Heart right ventricle (tissue), 16 donors: ENCODE results near the gene STARD6. TPM values are rescaled to one million over a fixed set of nuclear protein-coding genes. Genes with fewer than 3 reads are reported as not detected.

ENCODE experiments used
- ATAC-seq, 8 donors: fragments of 200-7000 bp; cut with Tn5 transposase; one replicate each; pipeline ENCODE4 v1.9.1; 2020; ENCODE audit warnings: mild to moderate bottlenecking in 8 of 8, moderate library complexity in 8 of 8, moderate number of reproducible peaks in 1 of 8
- DNase-seq, 2 donors: peaks; one replicate each; pipeline ENCODE4 v3.0.0-alpha.2; 2020
- H3K27ac ChIP-seq, 10 donors: fragments of 200-600 bp; sonication (generic) in 2 of 10; one replicate each; pipeline versions ENCODE4 v1.5.0 to v1.8.0; 2020 to 2022; ENCODE audit warnings: mild to moderate bottlenecking in 3 of 10
- H3K27me3 ChIP-seq, 7 donors: fragments of 200-600 bp; one replicate each; pipeline ENCODE4 v1.8.0; 2021 to 2022; ENCODE audit warnings: mild to moderate bottlenecking in 2 of 7
- H3K36me3 ChIP-seq, 9 donors: fragments of 200-600 bp; sonication (generic) in 1 of 9; one replicate each; pipeline versions ENCODE4 v1.5.0 to v1.8.0; 2020 to 2022; ENCODE audit warnings: mild to moderate bottlenecking in 2 of 9
- H3K4me1 ChIP-seq, 9 donors: fragments of 200-600 bp; sonication (generic) in 1 of 9; one replicate each; pipeline versions ENCODE4 v1.5.0 to v1.8.0; 2020 to 2022; ENCODE audit warnings: mild to moderate bottlenecking in 4 of 9
- H3K4me3 ChIP-seq, 10 donors: fragments of 200-600 bp; sonication (generic) in 2 of 10; one replicate each; pipeline versions ENCODE4 v1.5.0 to v1.8.0; 2020 to 2022; ENCODE audit warnings: mild to moderate bottlenecking in 7 of 10, moderate library complexity in 2 of 10
- H3K9me3 ChIP-seq, 11 donors: fragments of 200-600 bp in 10 of 11; sonication (generic) in 2 of 11; one replicate each; pipeline versions ENCODE4 v1.5.0 to v1.8.0; 2013 to 2022; ENCODE audit warnings: mild to moderate bottlenecking in 2 of 11, control low read depth in 1 of 11, moderate library complexity in 1 of 11
- CTCF ChIP-seq, 9 donors: fragments of 200-600 bp; sonication (generic) in 2 of 9; IDR thresholded peaks; one replicate each; pipeline versions ENCODE4 v1.5.0 to v1.8.0; 2021 to 2022; ENCODE audit warnings: antibody characterized with exemption in 9 of 9, mild to moderate bottlenecking in 5 of 9, moderate library complexity in 1 of 9
- WGBS, 2 donors: extraction: QIAGEN DNeasy Blood & Tissue Kit; methylation state at CpG; one replicate each; pipeline ENCODE4 v1.1.7; 2013; ENCODE audit warnings: inconsistent platforms in 1 of 2; 5-methylcytosine and 5-hydroxymethylcytosine counted together
- intact Hi-C, 10 donors: fragments of 100-400 bp; cut with DNase I; formaldehyde crosslinking; loops; one replicate each; pipeline versions ENCODE4 v1.11.1 to v1.14.2; 2022
- polyA plus RNA-seq, 2 donors: library from polyadenylated mRNA; stranded (reverse); fragments of 200-250 nt; gene quantifications; one replicate each; pipeline ENCODE4 v1.2.3, GENCODE V29; 2013
- total RNA-seq, 10 donors: library from RNA; stranded (reverse); fragmentation: NEBNext Ultra II Directional in 3 of 10; extraction: Animal tissue kit (Norgen Biotek cat#: 25700) in 3 of 10; gene quantifications; one replicate each; pipeline versions ENCODE4 v1.2.1 to v1.2.4, GENCODE V29; 2021 to 2023
- donor health status: Arrhythmogenic right ventricular cardiomyopathy.
- donor health status: ischemic (EF 13 %, LVEDD 7.1; RV severe dilation, severe dysfunction).
- donor health status: healthy with polysubstance abuse.
- donor health status: DM: no; HTN: yes; CAD: no.
- donor health status: DM: no; HTN: no; CAD: no.
- donor health status: ischemic (EF 25% LVEDD 6.9; RV normal size, moderate dysfunction).
- donor health status: ischemic (EF 25% LVEDD 5.7; RV mildly dilated, moderate dysfunction).
- donor health status: healthy.
- donor health status: DM: yes; HTN: yes; CAD: no.
- donor health status: Ischemic cardiomyopathy.
- donor health status: ischemic (EF 35%, LVEDD 5.7; RV mildly dilated, moderate dysfunction).
- donor health status: nonischemic (EF 11% LVEDD 7.7; RV severe dilation, severe dysfunction).
- donor health status: DM: yes; HTN: yes; CAD: no.
- donor health status: PGD.
- donor health status: ischemic (EF 29% LVEDD 5.4; RV normal size, mild dysfunction).
- donor health status: nonischemic (EF 23%, LVEDD 6.1; RV moderate dilation, normal function).

Gene STARD6
- total and polyA plus RNA-seq, 12 donors = 0.47 TPM; not detected in 11

- no peak for TF ChIP-seq CTCF (IDR thresholded peaks at IDR 0.05)
- no peak for DNase-seq
- no peak overlapping the region for H3K4me3 ChIP-seq
- intact Hi-C loops = no loop called here
- no peak for ATAC-seq
- H3K4me1 ChIP-seq = no peaks in the 10 kb centered on the region
- 85 to 90% methylated on average over 3 of the region's 3 CpGs for WGBS, 2 donors
- H3K27me3 ChIP-seq = no peaks in the 10 kb centered on the region
- no peak overlapping the region for H3K27ac ChIP-seq
- no peaks in the 10 kb centered on the region for H3K9me3 ChIP-seq
- H3K36me3 ChIP-seq = peaks cover 0 to 7% (median 0%) of the 10 kb centered on the region in 9 donors
Observed at GRCh38 chr18:54382076-54382475, 24.4 kb upstream of the STARD6 start.

- ATAC-seq = no peak
- Histone ChIP-seq H3K4me3 (no peak overlapping the region), H3K27ac (no peak overlapping the region), H3K4me1 (no peaks in the 10 kb centered on the region), H3K9me3 (no peaks in the 10 kb centered on the region), H3K36me3 (peaks cover 0 to 7% (median 0%) of the 10 kb centered on the region in 9 donors), H3K27me3 (no peaks in the 10 kb centered on the region)
- DNase-seq = no peak
- WGBS, 2 donors = 97 to 98% methylated on average over 2 of the region's 2 CpGs
- no peak for TF ChIP-seq CTCF (IDR thresholded peaks at IDR 0.05)
- intact Hi-C loops = no loop called here
Observed at GRCh38 chr18:54381640-54382039, 24.0 kb upstream of the STARD6 start.

GRCh38 chr18:54378057-54378456 is 20.4 kb upstream of the STARD6 start:
- intact Hi-C loops = no loop called here
- H3K4me3 ChIP-seq = no peak overlapping the region
- TF ChIP-seq CTCF (IDR thresholded peaks at IDR 0.05) = no peak
- no peak overlapping the region for H3K27ac ChIP-seq
- no peak for ATAC-seq
- 94 to 97% methylated on average over 4 of the region's 4 CpGs for WGBS, 2 donors
- no peak for DNase-seq
- peaks cover 0 to 28% (median 0%) of the 10 kb centered on the region in 9 donors for H3K36me3 ChIP-seq
- no peaks in the 10 kb centered on the region for H3K4me1 ChIP-seq
- no peaks in the 10 kb centered on the region for H3K27me3 ChIP-seq
- no peaks in the 10 kb centered on the region for H3K9me3 ChIP-seq

GRCh38 chr18:54360406-54360805 is 2.7 kb upstream of the STARD6 start:
- Histone ChIP-seq H3K4me1 (peaks cover 0 to 14% (median 8%) of the 10 kb centered on the region in 9 donors), H3K27me3 (no peaks in the 10 kb centered on the region), H3K36me3 (peaks cover 0 to 16% (median 0%) of the 10 kb centered on the region in 9 donors), H3K27ac (no peak overlapping the region), H3K9me3 (no peaks in the 10 kb centered on the region), H3K4me3 (no peak overlapping the region)
- intact Hi-C loops = no loop called here
- ATAC-seq (no peak), DNase-seq (no peak)
- no peak for TF ChIP-seq CTCF (IDR thresholded peaks at IDR 0.05)
- WGBS, 2 donors = 87 to 90% methylated on average over 3 of the region's 3 CpGs
